GM23338 (cell line): ENCODE results near the gene BRD7. TPM values are rescaled to one million over a fixed set of nuclear protein-coding genes. Genes with fewer than 3 reads are reported as not detected.

Experiments used
- ATAC-seq: fragments of 200-7000 bp; cut with Tn5 transposase; 3 replicates; pipeline ENCODE4 v1.9.1; 2020
- DNase-seq: peaks from one replicate; pipeline ENCODE4 v3.0.0-alpha.2; 2015; ENCODE audit warnings: low spot score
- H2AFZ ChIP-seq: fragments of 200-600 bp; sonication (generic); 2 replicates; pipeline ENCODE4 v1.8.0; 2016; ENCODE audit warnings: antibody characterized with exemption, mild to moderate bottlenecking, moderate library complexity
- H3F3A ChIP-seq: fragments of 200-600 bp; sonication (generic); replicated peaks from 2 replicates; pipeline ENCODE4 v1.8.0; 2017; ENCODE audit warnings: antibody characterized with exemption, mixed run types, low read depth
- H3K27ac ChIP-seq: fragments of 200-600 bp; sonication (generic); 2 replicates; pipeline ENCODE4 v1.6.1; 2016; ENCODE audit warnings: low read depth
- H3K27me3 ChIP-seq: fragments of 200-600 bp; sonication (generic); 2 replicates; pipeline ENCODE4 v1.8.0; 2016; ENCODE audit warnings: mild to moderate bottlenecking, mixed run types, moderate library complexity; ENCODE audit not compliant: insufficient read depth
- H3K36me3 ChIP-seq: fragments of 200-600 bp; sonication (generic); 2 replicates; pipeline ENCODE4 v1.8.0; 2016; ENCODE audit warnings: mild to moderate bottlenecking; ENCODE audit not compliant: insufficient read depth
- H3K4me1 ChIP-seq: fragments of 200-600 bp; sonication (generic); 2 replicates; pipeline ENCODE4 v1.8.0; 2016; ENCODE audit warnings: mild to moderate bottlenecking, moderate library complexity; ENCODE audit not compliant: insufficient read depth
- H3K4me2 ChIP-seq: fragments of 200-600 bp; sonication (generic); 2 replicates; pipeline ENCODE4 v1.7.1; 2017; ENCODE audit warnings: mixed run types
- H3K4me3 ChIP-seq: fragments of 200-600 bp; sonication (generic); 2 replicates; pipeline ENCODE4 v1.6.1; 2016; ENCODE audit warnings: mixed run types
- H3K79me2 ChIP-seq: fragments of 200-600 bp; sonication (generic); replicated peaks from 2 replicates; pipeline ENCODE4 v1.8.0; 2017; ENCODE audit warnings: mild to moderate bottlenecking; ENCODE audit not compliant: insufficient read depth
- H3K9me2 ChIP-seq: fragments of 200-600 bp; sonication (generic); 2 replicates; pipeline ENCODE4 v1.8.0; 2017; ENCODE audit not compliant: insufficient read depth
- H4K20me1 ChIP-seq: fragments of 200-600 bp; sonication (generic); replicated peaks from 2 replicates; pipeline ENCODE4 v1.8.0; 2017; ENCODE audit warnings: mild to moderate bottlenecking; ENCODE audit not compliant: insufficient read depth
- H3K27ac Mint-ChIP-seq: 2 replicates; pipeline ENCODE4 v1.8.0; 2020; ENCODE audit warnings: inconsistent platforms, mild to moderate bottlenecking, moderate library complexity, mixed read lengths
- H3K27me3 Mint-ChIP-seq: 3 replicates; pipeline ENCODE4 v1.8.0; 2022; ENCODE audit warnings: low read depth, mild to moderate bottlenecking, moderate library complexity, mixed read lengths, inconsistent platforms; ENCODE audit not compliant: insufficient read depth, poor library complexity
- H3K36me3 Mint-ChIP-seq: 3 replicates; pipeline ENCODE4 v1.8.0; 2021; ENCODE audit warnings: low read depth, mild to moderate bottlenecking, inconsistent platforms, moderate library complexity, mixed read lengths
- H3K4me1 Mint-ChIP-seq: 3 replicates; pipeline ENCODE4 v1.8.0; 2020; ENCODE audit warnings: mild to moderate bottlenecking, inconsistent platforms, mixed read lengths
- H3K4me3 Mint-ChIP-seq: 3 replicates; pipeline ENCODE4 v1.8.0; 2021; ENCODE audit warnings: moderate library complexity, mild to moderate bottlenecking, inconsistent platforms, mixed read lengths
- H3K9me3 Mint-ChIP-seq: 3 replicates; pipeline ENCODE4 v1.8.0; 2020; ENCODE audit warnings: moderate library complexity, mild to moderate bottlenecking, inconsistent platforms, mixed read lengths
- CREB1 ChIP-seq: fragments of 250-450 bp; sonication (Bioruptor Pico); IDR thresholded peaks from 2 replicates; pipeline ENCODE4 v1.5.0; 2020; ENCODE audit warnings: low read depth, mild to moderate bottlenecking, moderate library complexity
- CTCF ChIP-seq, 2 experiments: fragments of 200-600 bp in 1 of 2; sonication (generic) in 1 of 2; conservative IDR thresholded peaks; 2 replicates each; pipeline versions ENCODE4 v1.5.1 to v1.6.1; 2016 to 2017; ENCODE audit warnings: antibody characterized with exemption in 2 of 2, low read depth in 2 of 2, mild to moderate bottlenecking in 2 of 2, moderate library complexity in 1 of 2
- ETS1 ChIP-seq: IDR thresholded peaks from 2 replicates; pipeline ENCODE4 v1.6.1; 2016; ENCODE audit warnings: antibody characterized with exemption
- JUNB ChIP-seq: IDR thresholded peaks from one replicate; pipeline ENCODE4 v1.6.1; 2016; ENCODE audit warnings: antibody characterized with exemption; ENCODE audit not compliant: unreplicated experiment
- REST ChIP-seq: IDR thresholded peaks from one replicate; pipeline ENCODE4 v1.6.1; 2018; ENCODE audit warnings: antibody characterized with exemption; ENCODE audit not compliant: unreplicated experiment
- ZNF114 ChIP-seq: fragments of 250-450 bp; sonication (Bioruptor Pico); IDR thresholded peaks from 2 replicates; pipeline ENCODE4 v1.5.0; 2020; ENCODE audit warnings: mild to moderate bottlenecking, moderate library complexity
- polyA plus RNA-seq: library from polyadenylated mRNA; unstranded; fragments of >200 nt; fragmentation: Nextera tagmentation; extraction: Ambion mirVana; gene quantifications from 2 replicates; pipeline ENCODE4 v1.2.1, GENCODE V29; 2016
- total RNA-seq: library from RNA; depleted of rRNA; stranded (reverse); fragments of >200 nt; shearing (Covaris generic); gene quantifications from 2 replicates; pipeline ENCODE4 v1.2.3, GENCODE V29; 2014

Gene BRD7
- total and polyA plus RNA-seq, 2 experiments from 2014 or later: 93.0 to 149 TPM

GRCh38 chr16:50279504-50279865 is 89.3 kb downstream of the BRD7 start (continued):
- no peak for TF ChIP-seq ETS1
- TF ChIP-seq REST: no peak
- TF ChIP-seq ZNF114 (CRISPR knock-in tag): no peak
- no peak for TF ChIP-seq CREB1 (CRISPR knock-in tag)

- no peak overlapping the region for H3K4me3 Mint-ChIP-seq
- no peaks in the 10 kb centered on the region for H3K9me3 Mint-ChIP-seq
- peaks cover 2% of the 10 kb centered on the region for H3K27me3 Mint-ChIP-seq
- Histone ChIP-seq H3K4me2 (no peak overlapping the region), H3K36me3 (no peaks in the 10 kb centered on the region), H4K20me1 (no peaks in the 10 kb centered on the region; the same call in 1 of the 2 replicates), H3K9me2 (no peaks in the 10 kb centered on the region), H3K4me3 (no peak overlapping the region), H3K27me3 (no peaks in the 10 kb centered on the region), H2AFZ (no peak overlapping the region), H3K4me1 (peaks cover 11% of the 10 kb centered on the region), H3K79me2 (no peaks in the 10 kb centered on the region), H3K27ac (no peak overlapping the region), H3F3A (no peaks in the 10 kb centered on the region)
- ATAC-seq: no peak
- TF ChIP-seq JUNB (no peak), ZNF114 (CRISPR knock-in tag) (no peak), REST (no peak), CTCF (conservative IDR thresholded peaks at IDR 0.05; ENCODE audit: low read depth in 2 of 2) (no peak), ETS1 (no peak)
- no peak for DNase-seq
- H3K4me1 Mint-ChIP-seq: peaks cover 20% of the 10 kb centered on the region
- no peak overlapping the region for H3K27ac Mint-ChIP-seq
- H3K36me3 Mint-ChIP-seq: no peaks in the 10 kb centered on the region
These were observed 90.5 kb downstream of the BRD7 start for GRCh38 chr16:50278251-50278650.
